IMR-90 (cell line): ENCODE data around the gene MS4A6E.

Experiments used
- BHLHE40 ChIP-seq: fragments of 150-350 bp; IDR thresholded peaks from 2 replicates; pipeline ENCODE4 v1.6.1; 2016; ENCODE audit warnings: mild to moderate bottlenecking, low read depth, low read length
- CEBPB ChIP-seq: IDR thresholded peaks from 2 replicates; pipeline ENCODE4 v1.6.1; 2012; ENCODE audit warnings: low read depth, low read length, improper control_type of control experiment
- CHD1 ChIP-seq: IDR thresholded peaks from 2 replicates; pipeline ENCODE4 v1.6.1; 2012; ENCODE audit warnings: low read depth, low read length, improper control_type of control experiment
- CTCF ChIP-seq: conservative IDR thresholded peaks from 2 replicates; pipeline ENCODE4 v1.5.1; 2012; ENCODE audit warnings: mild to moderate bottlenecking, low read depth, low read length, improper control_type of control experiment
- FOS ChIP-seq: fragments of 150-350 bp; IDR thresholded peaks from 2 replicates; pipeline ENCODE4 v1.6.1; 2016; ENCODE audit warnings: low read depth, low read length
- MAFK ChIP-seq: IDR thresholded peaks from 2 replicates; pipeline ENCODE4 v1.6.1; 2012; ENCODE audit warnings: low read depth, low read length, improper control_type of control experiment
- POLR2A ChIP-seq: IDR thresholded peaks from 2 replicates; pipeline ENCODE4 v1.6.1; 2012; ENCODE audit warnings: mild to moderate bottlenecking, low read depth, low read length
- RCOR1 ChIP-seq: IDR thresholded peaks from 2 replicates; pipeline ENCODE4 v1.6.1; 2012; ENCODE audit warnings: mild to moderate bottlenecking, low read length, improper control_type of control experiment; ENCODE audit not compliant: insufficient replicate concordance
- RFX5 ChIP-seq: IDR thresholded peaks from 2 replicates; pipeline ENCODE4 v1.8.0; 2012; ENCODE audit warnings: low read depth, mild to moderate bottlenecking, low read length, moderate library complexity
- SMC3 ChIP-seq: fragments of 150-350 bp; IDR thresholded peaks from 2 replicates; pipeline ENCODE4 v1.6.1; 2016; ENCODE audit warnings: low read depth, mild to moderate bottlenecking, antibody characterized with exemption, low read length, moderate library complexity

DNA sequence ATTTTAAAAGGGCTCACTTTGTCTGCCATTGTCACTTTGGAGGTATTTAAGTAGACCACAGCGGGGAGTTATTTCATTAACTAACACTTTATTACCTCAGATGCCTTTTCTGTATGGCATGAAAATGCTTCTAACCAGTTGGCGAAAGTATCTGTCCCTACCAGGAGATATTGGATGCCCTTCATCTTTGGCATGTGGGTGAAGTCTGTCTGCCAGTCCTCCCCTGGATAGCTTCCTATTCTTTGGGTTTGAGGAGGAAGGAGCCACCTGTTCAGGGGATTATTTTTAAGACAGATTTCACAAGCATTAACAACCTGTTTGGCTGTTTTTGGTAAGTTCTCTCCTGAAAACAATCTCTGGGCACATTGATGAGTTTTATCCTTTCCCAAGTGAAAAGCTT, 17.1 kb downstream of the MS4A6E start:
- TF ChIP-seq POLR2A: no peak
- TF ChIP-seq CTCF: no peak
- TF ChIP-seq RFX5: no peak
- no peak for TF ChIP-seq FOS
- TF ChIP-seq MAFK: no peak
- no peak for TF ChIP-seq BHLHE40
- TF ChIP-seq CEBPB: no peak
- TF ChIP-seq CHD1: no peak
- no peak for TF ChIP-seq RCOR1
- no peak for TF ChIP-seq SMC3
